Renal cortex interstitium (tissue), 15 donors: ENCODE data around the gene HSP90AA1. TPM values are rescaled to one million over a fixed set of nuclear protein-coding genes. Genes with fewer than 3 reads are reported as not detected.
"Not testable (repeated sequence)": the region's sequence is repeated elsewhere in the genome, so short reads cannot be mapped to it uniquely, and the experiment has no call there.

Experiments
- DNase-seq, 11 donors: peaks; one replicate each; pipeline ENCODE4 v3.0.0-alpha.2; 2013; ENCODE audit warnings: low read depth in 9 of 11, low spot score in 4 of 11; ENCODE audit errors: extremely low read depth in 1 of 11
- long read RNA-seq, 16 experiments: transcript quantifications; one replicate each; lab custom pipeline, GENCODE V29; 2026
- polyA plus RNA-seq, 3 donors: library from polyadenylated mRNA; unstranded; fragments of 120-200 nt; gene quantifications; one replicate each; pipeline ENCODE4 v1.2.1, GENCODE V29; 2013; ENCODE audit not compliant: insufficient read length in 3 of 3

Gene HSP90AA1
- polyA plus RNA-seq = 100 to 1,000 TPM; 734 to 768 (median 750) TPM
- long read RNA-seq, donor 1, transcript HSP90AA1-205 (2 exons, 429 nt) = major isoform, 14 of 435 reads
- long read RNA-seq, donor 1, partial matches to known transcripts = 413 of 435 reads
- long read RNA-seq, donor 1, other reads (novel, unspliced or antisense) = 0 of 435 reads
- long read RNA-seq, donor 2, transcript HSP90AA1-205 (2 exons, 429 nt) = major isoform, 22 of 515 reads
- long read RNA-seq, donor 2, transcript HSP90AA1-206 (2 exons, 552 nt) = minor isoform, 6 of 515 reads
- long read RNA-seq, donor 2, partial matches to known transcripts = 483 of 515 reads
- long read RNA-seq, donor 2, other reads (novel, unspliced or antisense) = 0 of 515 reads
- long read RNA-seq, donor 3, transcript HSP90AA1-205 (2 exons, 429 nt) = minor isoform, 15 of 650 reads
- long read RNA-seq, donor 3, transcript HSP90AA1-201 (11 exons, 3,379 nt) = major isoform, 50 of 650 reads
- long read RNA-seq, donor 3, partial matches to known transcripts = 582 of 650 reads
- long read RNA-seq, donor 3, other reads (novel, unspliced or antisense) = 0 of 650 reads
- long read RNA-seq, donor 4, transcript HSP90AA1-205 (2 exons, 429 nt) = minor isoform, 5 of 317 reads
- long read RNA-seq, donor 4, transcript HSP90AA1-201 (11 exons, 3,379 nt) = major isoform, 52 of 317 reads
- long read RNA-seq, donor 4, partial matches to known transcripts = 260 of 317 reads
- long read RNA-seq, donor 4, other reads (novel, unspliced or antisense) = 0 of 317 reads
- long read RNA-seq, donor 5 = 0 reads
- long read RNA-seq, donor 6, transcript HSP90AA1-205 (2 exons, 429 nt) = major isoform, 20 of 796 reads
- long read RNA-seq, donor 6, transcript HSP90AA1-201 (11 exons, 3,379 nt) = minor isoform, 15 of 796 reads
- long read RNA-seq, donor 6, partial matches to known transcripts = 758 of 796 reads
- long read RNA-seq, donor 6, other reads (novel, unspliced or antisense) = 0 of 796 reads
- long read RNA-seq, donor 7, transcript HSP90AA1-205 (2 exons, 429 nt) = minor isoform, 17 of 898 reads
- long read RNA-seq, donor 7, transcript HSP90AA1-206 (2 exons, 552 nt) = minor isoform, 6 of 898 reads
- long read RNA-seq, donor 7, transcript HSP90AA1-201 (11 exons, 3,379 nt) = major isoform, 25 of 898 reads
- long read RNA-seq, donor 7, partial matches to known transcripts = 848 of 898 reads
- long read RNA-seq, donor 7, other reads (novel, unspliced or antisense) = 0 of 898 reads
- long read RNA-seq, donor 8 = 0 reads
- long read RNA-seq, donor 9, transcript HSP90AA1-205 (2 exons, 429 nt) = minor isoform, 7 of 439 reads
- long read RNA-seq, donor 9, transcript HSP90AA1-201 (11 exons, 3,379 nt) = major isoform, 64 of 439 reads
- long read RNA-seq, donor 9, partial matches to known transcripts = 364 of 439 reads
- long read RNA-seq, donor 9, other reads (novel, unspliced or antisense) = 0 of 439 reads
- long read RNA-seq, donor 10, transcript HSP90AA1-205 (2 exons, 429 nt) = minor isoform, 21 of 699 reads
- long read RNA-seq, donor 10, transcript HSP90AA1-201 (11 exons, 3,379 nt) = major isoform, 29 of 699 reads
- long read RNA-seq, donor 10, partial matches to known transcripts = 647 of 699 reads
- long read RNA-seq, donor 10, other reads (novel, unspliced or antisense) = 0 of 699 reads
- long read RNA-seq, donor 11, transcript HSP90AA1-201 (11 exons, 3,379 nt) = major isoform, 36 of 250 reads
- long read RNA-seq, donor 11, transcript HSP90AA1-205 (2 exons, 429 nt) = minor isoform, 7 of 250 reads
- long read RNA-seq, donor 11, partial matches to known transcripts = 204 of 250 reads
- long read RNA-seq, donor 11, other reads (novel, unspliced or antisense) = 0 of 250 reads
- long read RNA-seq, donor 12, transcript HSP90AA1-205 (2 exons, 429 nt) = major isoform, 14 of 266 reads
- long read RNA-seq, donor 12, partial matches to known transcripts = 244 of 266 reads
- long read RNA-seq, donor 12, other reads (novel, unspliced or antisense) = 0 of 266 reads
- long read RNA-seq, donor 13 = 0 reads
- long read RNA-seq, donor 14, transcript HSP90AA1-205 (2 exons, 429 nt) = minor isoform, 6 of 484 reads
- long read RNA-seq, donor 14, transcript HSP90AA1-201 (11 exons, 3,379 nt) = major isoform, 38 of 484 reads
- long read RNA-seq, donor 14, partial matches to known transcripts = 439 of 484 reads
- long read RNA-seq, donor 14, other reads (novel, unspliced or antisense) = 0 of 484 reads
- long read RNA-seq, donor 15, transcript HSP90AA1-205 (2 exons, 429 nt) = minor isoform, 5 of 168 reads
- long read RNA-seq, donor 15, transcript HSP90AA1-201 (11 exons, 3,379 nt) = major isoform, 22 of 168 reads
- long read RNA-seq, donor 15, partial matches to known transcripts = 140 of 168 reads
- long read RNA-seq, donor 15, other reads (novel, unspliced or antisense) = 0 of 168 reads
- long read RNA-seq, donor 16, transcript HSP90AA1-206 (2 exons, 552 nt) = minor isoform, 6 of 968 reads
- long read RNA-seq, donor 16, transcript HSP90AA1-201 (11 exons, 3,379 nt) = major isoform, 162 of 968 reads
- long read RNA-seq, donor 16, transcript HSP90AA1-205 (2 exons, 429 nt) = minor isoform, 16 of 968 reads
- long read RNA-seq, donor 16, partial matches to known transcripts = 783 of 968 reads
- long read RNA-seq, donor 16, other reads (novel, unspliced or antisense) = 0 of 968 reads

DNA sequence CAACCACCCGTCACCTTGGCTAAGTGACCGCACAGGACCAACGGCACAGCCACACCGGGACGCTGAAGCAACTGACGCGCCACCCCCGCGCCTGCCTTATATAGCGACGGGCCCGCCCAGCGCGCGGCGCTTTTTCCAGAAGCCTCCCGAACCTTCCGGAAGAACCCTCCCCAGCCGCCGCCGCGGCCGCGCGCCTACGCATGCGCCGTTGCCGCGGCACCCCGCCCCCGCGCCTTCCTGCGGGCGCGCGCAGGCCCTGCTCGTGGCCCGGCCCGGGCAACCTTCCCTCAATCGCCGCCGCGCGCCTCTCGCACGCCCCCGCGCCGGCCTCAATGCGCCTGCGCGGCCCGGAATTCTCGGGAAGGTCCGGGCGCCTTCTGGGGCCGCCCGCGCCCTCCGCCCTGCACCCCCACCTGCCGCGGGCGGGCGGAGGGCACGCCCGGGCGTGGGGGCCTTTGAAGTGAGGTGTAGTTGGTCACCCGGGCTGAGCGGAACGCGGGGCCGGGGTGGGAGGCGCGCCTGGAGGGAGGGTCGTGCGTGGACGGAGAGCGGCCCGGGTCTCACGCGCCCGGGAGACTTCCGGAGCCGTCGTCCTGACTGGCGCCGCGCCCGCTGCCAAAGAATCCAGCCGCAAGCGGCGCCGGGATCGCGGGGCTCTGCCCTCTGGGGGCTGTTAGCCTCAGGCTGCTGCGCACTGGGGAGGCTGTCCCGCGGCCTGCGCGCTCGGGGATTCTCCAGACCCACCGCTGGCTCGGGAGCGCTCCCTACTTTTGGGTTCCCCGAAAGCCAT lies at the start of gene HSP90AA1:
HSP90AA1 (minus strand) TSS at position 73 of the 790 bp plus-strand sequence. CDS start 666 bp downstream, outside the sequence.
- peak; percentile 80 to 93 (median 89) for DNase-seq

DNA sequence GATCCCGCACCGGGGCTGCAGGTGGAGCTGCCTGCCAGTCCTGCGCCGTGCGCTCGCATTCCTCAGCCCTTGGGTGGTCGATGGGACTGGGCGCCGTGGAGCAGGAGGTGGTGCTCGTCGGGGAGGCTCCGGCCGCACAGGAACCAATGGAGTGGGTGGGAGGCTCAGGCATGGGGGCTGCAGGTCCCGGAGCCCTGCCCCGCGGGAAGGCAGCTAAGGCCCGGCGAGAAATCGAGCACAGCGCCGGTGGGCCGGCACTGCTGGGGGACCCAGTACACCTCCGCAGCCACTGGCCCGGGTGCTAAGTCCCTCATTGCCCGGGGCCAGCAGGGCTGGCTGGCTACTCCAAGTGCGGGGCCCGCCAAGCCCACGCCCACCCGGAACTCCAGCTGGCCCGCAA lies 48.6 kb upstream of the HSP90AA1 start:
- DNase-seq = not testable (repeated sequence)

DNA sequence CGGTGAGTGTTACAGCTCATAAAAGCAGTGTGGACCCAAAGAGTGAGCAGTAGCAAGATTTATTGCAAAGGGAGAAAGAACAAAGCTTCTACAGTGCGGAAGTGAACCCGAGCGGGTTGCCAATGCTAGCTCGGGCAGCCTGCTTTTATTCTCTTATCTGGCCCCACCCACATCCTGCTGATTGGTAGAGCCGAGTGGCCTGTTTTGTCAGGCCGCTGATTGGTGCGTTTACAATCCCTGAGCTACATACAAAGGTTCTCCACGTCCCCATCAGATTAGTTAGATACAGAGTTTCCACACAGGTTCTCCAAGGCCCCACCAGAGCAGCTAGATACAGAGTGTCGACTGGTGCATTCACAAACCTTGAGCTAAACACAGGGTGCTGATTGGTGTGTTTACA lies 47.9 kb upstream of the HSP90AA1 start:
- DNase-seq = not testable (repeated sequence)

DNA sequence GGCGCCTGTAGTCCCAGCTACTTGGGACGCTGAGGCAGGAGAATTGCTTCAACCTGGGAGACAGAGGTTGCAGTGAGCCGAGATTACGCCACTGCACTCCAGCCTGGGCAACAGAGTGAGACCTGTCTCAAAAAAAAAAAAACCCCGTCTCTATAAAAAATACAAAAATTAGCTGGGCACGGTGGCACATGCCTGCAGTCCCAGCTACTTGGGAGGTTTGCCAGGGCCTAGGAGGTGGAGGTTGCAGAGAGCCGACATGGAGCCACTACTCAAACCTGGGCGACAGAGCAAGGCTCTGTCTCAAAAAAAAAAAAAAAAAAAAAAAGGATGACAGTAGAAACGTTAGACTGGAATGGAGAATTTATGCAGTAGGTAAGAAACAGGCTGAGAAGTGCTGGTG lies 47.2 kb upstream of the HSP90AA1 start:
- DNase-seq = not testable (repeated sequence)

DNA sequence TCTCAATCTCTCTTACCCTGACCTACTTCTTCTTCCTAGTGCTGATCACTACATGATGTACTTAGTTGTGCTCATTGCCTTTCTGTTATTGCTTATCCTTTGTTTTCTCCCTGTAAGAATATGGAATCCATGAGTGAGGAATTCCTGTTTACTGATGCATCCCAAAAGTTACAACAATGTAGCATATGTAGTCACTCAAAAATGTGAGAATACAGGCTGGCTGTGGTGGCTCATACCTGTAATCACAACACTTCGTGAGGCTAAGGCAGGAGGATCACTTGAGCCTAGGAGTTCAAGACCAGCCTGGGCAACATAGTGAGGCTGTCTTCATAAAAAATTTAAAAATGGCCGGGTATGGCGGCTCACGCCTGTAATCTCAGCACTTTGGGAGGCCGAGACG lies 44.9 kb upstream of the HSP90AA1 start:
- DNase-seq = no peak

DNA sequence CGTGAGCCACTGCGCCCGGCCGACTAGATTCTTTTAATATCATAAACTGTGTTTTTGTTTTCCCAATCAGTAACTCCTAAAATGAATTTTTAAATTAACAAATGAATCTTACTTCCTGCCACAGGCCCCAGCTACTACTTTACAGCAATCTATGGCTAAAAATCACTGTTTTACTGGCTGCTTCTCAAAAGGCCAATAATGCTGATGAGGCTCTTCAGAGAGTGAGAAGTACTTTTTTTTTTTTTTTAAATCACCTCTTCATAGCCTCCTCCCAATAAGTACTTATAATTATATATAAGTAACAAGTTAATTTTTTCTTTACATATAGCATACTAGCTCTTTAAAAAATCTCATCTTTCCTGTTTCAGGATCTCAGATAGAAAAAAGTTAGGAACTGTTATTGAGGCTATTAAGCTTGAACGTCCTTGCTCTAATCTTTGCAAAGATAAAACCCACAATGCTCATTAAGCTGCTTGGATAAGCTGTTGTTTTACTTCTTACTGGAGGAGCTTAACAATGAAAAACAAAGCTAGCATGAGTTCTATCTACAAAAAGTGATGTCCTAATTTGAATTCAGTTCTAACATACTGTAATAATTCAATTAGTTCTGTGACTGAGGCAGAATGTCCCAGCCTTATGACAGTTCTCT lies 40.1 kb upstream of the HSP90AA1 start:
- DNase-seq = no peak

DNA sequence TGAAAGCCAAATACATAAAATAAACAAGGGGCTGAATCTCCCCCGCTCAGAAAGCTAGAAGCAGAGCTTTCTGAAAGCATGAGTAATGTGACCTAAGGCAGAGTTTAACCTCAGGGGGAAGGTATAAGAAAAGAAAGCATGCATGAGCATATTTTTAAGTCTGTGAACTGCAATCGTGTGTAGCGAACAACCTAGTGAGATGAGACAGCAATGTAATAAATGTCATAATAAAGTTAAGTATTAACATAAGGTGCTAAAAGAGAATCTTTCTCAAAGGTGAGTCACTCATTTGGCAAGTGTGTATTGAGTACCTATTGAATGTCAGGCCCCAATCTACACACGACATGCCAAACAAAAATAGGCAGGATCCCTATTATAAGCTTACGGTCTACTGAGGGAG lies 38.7 kb upstream of the HSP90AA1 start:
- DNase-seq = no peak

DNA sequence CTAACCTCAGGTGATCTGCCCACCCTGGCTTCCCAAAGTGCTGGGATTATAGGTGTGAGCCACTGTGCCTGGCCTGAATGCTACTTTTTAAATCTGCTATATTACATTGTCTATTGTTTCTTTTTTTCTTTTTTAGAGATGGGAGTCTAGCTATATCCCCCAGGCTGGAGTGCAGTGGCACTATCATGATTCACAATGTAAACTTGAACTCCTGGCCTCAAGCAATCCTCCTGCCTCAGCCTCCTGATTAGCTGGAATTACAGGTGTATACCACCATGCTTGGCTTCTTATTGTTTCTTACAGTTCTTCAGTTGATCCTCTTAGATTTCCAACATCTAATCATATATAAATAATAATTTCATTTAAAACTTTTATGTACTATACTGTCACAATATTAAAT lies 37.6 kb upstream of the HSP90AA1 start:
- DNase-seq = no peak

DNA sequence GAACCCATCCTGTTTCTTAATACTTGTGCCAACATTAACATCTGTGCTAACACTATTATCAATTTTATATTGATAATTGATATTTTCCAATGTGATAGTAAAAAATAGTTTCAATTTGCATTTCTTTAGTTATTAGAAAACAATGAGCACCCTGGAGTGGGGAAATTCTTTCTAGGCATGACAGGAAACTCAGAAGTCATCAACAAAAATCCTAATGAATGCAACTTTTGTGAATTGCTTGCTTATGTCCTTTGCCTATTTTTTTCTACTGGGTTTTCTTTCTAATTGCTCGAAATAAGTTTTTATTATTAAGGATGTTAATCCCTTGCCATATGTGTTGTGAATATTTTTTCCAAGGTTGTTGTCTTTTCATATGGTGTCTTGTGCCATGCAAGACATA lies 34.7 kb upstream of the HSP90AA1 start:
- DNase-seq = no peak

DNA sequence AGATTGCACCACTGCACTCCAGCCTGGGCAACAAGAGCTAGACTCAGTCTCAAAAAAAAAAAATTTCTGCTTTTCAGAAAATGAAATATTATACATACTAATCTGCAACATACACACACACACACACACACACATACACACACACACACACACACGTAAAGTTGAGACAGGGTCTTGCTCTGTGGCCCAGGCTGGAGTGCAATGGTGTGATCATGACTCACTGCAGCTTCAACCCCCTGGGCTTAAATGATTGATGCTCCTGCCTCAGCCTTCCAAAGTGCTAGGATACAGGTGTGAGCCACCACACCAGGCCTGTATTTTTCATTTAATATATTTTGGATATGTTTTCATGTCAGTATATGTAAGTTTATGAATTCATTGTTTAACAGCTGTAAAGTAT lies 34.0 kb upstream of the HSP90AA1 start:
- no peak for DNase-seq

DNA sequence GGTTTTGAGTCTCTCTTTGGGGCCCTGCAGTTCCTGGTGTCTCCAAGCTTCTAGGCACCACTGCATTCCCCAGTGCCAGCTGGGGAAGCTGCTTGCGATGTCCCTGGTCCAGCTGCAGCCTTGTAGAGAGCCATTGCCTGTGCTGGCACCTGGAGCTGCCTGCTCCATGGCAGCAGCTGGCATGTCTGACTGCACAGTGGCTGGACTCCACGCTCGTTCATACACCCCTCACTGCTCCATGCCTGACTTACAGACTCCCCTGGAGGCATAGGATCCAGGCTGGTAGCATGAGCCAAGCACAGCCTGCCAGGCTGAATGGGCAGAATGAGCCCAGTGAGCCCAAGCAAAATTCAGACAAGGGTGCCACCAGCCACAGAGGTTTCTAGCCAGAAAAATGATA lies 31.0 kb upstream of the HSP90AA1 start:
- DNase-seq = no peak

DNA sequence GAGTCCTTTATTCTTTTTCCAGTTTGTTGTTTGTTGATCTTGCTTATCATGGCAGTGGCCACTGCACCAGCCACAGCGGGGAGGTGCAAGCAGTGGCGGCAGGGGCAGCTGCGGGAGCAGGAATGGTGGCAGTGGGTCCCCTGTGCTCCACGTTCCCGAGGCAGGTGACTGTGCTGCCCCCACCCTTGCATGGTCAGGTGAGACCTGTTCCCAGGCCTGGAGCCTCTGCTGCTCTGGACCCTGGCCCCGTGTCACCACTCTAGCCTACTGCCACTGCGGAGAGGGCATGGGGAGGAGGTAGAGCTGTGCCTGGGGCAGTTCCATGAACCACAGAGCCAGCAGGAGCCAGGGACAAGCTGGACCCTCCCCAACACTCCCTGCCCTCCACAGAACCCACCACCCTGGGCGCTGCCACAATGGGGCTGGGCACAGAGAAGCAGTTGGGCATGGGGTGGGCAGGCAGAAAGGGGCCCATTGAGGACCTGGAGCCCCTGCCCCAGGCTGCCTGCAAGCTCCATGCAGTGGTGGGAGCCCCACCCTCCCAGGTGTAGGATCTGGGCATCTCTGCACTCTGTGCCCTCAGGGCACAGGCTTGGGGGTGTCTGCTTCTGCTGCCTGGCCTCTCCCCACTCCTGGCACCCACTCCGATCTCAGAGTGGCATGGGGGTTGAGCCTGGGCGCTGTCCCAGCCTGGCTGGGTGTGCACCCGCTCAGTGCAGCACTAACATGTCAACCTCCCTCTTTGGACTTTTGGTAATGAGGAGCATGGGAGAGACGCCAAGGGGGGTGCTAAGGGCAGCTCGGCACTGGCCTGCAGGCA lies 29.7 kb upstream of the HSP90AA1 start:
- no peak for DNase-seq

DNA sequence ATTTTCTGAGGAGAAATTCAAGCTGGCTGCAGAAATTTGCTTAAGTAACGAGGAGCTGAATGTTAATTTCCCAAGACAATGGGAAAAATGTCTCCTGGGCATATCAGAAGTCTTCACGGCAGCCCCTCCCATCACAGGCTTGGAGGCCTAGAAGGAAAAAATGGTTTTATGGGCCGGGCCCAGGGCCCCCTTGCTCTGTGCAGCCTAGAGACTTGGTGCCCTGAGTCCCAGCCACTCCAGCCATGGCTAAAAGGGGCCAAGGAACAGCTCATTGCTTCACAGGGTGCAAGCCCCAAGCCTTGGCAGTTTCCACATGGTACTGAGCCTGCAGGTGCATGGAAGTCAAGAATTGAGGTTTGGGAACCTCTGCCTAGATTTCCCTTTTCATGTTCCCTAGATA lies 24.3 kb upstream of the HSP90AA1 start:
- no peak for DNase-seq

DNA sequence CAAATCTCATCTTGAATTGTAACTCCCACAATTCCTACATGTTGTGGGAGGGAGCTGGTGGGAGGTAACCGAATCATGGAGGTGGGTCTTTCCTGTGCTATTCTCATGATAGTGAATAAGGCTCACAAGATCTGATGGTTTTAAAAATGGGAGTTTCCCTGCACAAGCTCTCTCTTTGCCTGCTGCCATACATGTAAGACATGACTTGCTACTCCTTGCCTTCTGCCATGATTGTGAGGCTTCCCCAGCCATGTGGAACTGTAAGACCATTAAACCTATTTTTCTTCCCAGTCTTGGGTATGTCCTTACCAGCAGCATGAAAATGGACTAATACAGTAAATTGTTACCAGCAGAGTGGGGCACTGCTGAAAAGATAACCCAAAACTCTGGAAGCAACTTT lies 22.5 kb upstream of the HSP90AA1 start:
- not testable (repeated sequence) for DNase-seq
